ENCODE measurements around the gene DEPDC5. TPM values are rescaled to one million over a fixed set of nuclear protein-coding genes. Genes with fewer than 3 reads are reported as not detected.

Gene DEPDC5
- total RNA-seq, 1 donor from 2014 or later = 13.0 TPM

- H3K79me2 ChIP-seq (ENCODE audit: insufficient read depth, low read length) = no peaks in the 10 kb centered on the region
- no peak overlapping the region for H3K4me2 ChIP-seq (ENCODE audit: low read length)
- H3K36me3 Mint-ChIP-seq (ENCODE audit: low read depth, unreplicated experiment) = peaks cover 4% of the 10 kb centered on the region
- no peak overlapping the region for H3K4me3 Mint-ChIP-seq (ENCODE audit: unreplicated experiment)
- peaks cover 8% of the 10 kb centered on the region for H3K4me1 ChIP-seq (ENCODE audit: insufficient read depth, low read length)
- no peaks in the 10 kb centered on the region for H3K27me3 ChIP-seq (ENCODE audit: insufficient read depth, low read length)
- H2AFZ ChIP-seq (ENCODE audit: low read depth, low read length) = no peak overlapping the region
- FAIRE-seq = no peak
- no peaks in the 10 kb centered on the region for H3K9me3 ChIP-seq (ENCODE audit: insufficient read depth, low read depth, low read length)
- no peak overlapping the region for H3K27ac ChIP-seq (ENCODE audit: low read depth, low read length)
- no peaks in the 10 kb centered on the region for H4K20me1 ChIP-seq (ENCODE audit: insufficient read depth, low read length)
- H3K36me3 ChIP-seq (ENCODE audit: insufficient read depth, low read length) = no peaks in the 10 kb centered on the region
- H3K27me3 Mint-ChIP-seq (ENCODE audit: low read depth, unreplicated experiment) = no peaks in the 10 kb centered on the region
- H3K27ac Mint-ChIP-seq (ENCODE audit: unreplicated experiment) = no peak overlapping the region
- DNase-seq (ENCODE audit: low read depth) = no peak
- no peak overlapping the region for H3K4me3 ChIP-seq (ENCODE audit: insufficient read depth, low read depth, low read length)
- H3K4me1 Mint-ChIP-seq (ENCODE audit: low read depth, unreplicated experiment) = no peaks in the 10 kb centered on the region
- no peak overlapping the region for H3K9ac ChIP-seq (ENCODE audit: low read length)
- TF ChIP-seq EZH2 (IDR thresholded peaks at IDR 0.05; ENCODE audit: insufficient read depth, low read length) = no peak
- no peak for TF ChIP-seq CTCF (IDR thresholded peaks at IDR 0.05; ENCODE audit: insufficient read depth, low read depth, low read length)
- no peaks in the 10 kb centered on the region for H3K9me3 Mint-ChIP-seq (ENCODE audit: unreplicated experiment)
These were observed 113.1 kb downstream of the DEPDC5 start for GRCh38 chr22:31866918-31867317.

- H3K9me3 Mint-ChIP-seq (ENCODE audit: unreplicated experiment) = no peaks in the 10 kb centered on the region
- Histone ChIP-seq H3K4me2 (ENCODE audit: low read length) (no peak overlapping the region), H3K9me3 (ENCODE audit: insufficient read depth, low read depth, low read length) (no peaks in the 10 kb centered on the region), H2AFZ (ENCODE audit: low read depth, low read length) (no peak overlapping the region), H3K9ac (ENCODE audit: low read length) (no peak overlapping the region), H3K27me3 (ENCODE audit: insufficient read depth, low read length) (no peaks in the 10 kb centered on the region), H3K79me2 (ENCODE audit: insufficient read depth, low read length) (no peaks in the 10 kb centered on the region), H4K20me1 (ENCODE audit: insufficient read depth, low read length) (no peaks in the 10 kb centered on the region), H3K4me1 (ENCODE audit: insufficient read depth, low read length) (peaks cover 8% of the 10 kb centered on the region), H3K27ac (ENCODE audit: low read depth, low read length) (no peak overlapping the region), H3K36me3 (ENCODE audit: insufficient read depth, low read length) (no peaks in the 10 kb centered on the region), H3K4me3 (ENCODE audit: insufficient read depth, low read depth, low read length) (no peak overlapping the region)
- H3K36me3 Mint-ChIP-seq (ENCODE audit: low read depth, unreplicated experiment) = peaks cover 4% of the 10 kb centered on the region
- FAIRE-seq (no peak), DNase-seq (ENCODE audit: low read depth) (no peak)
- no peak overlapping the region for H3K27ac Mint-ChIP-seq (ENCODE audit: unreplicated experiment)
- no peak for TF ChIP-seq EZH2 (IDR thresholded peaks at IDR 0.05; ENCODE audit: insufficient read depth, low read length)
- no peak for TF ChIP-seq CTCF (IDR thresholded peaks at IDR 0.05; ENCODE audit: insufficient read depth, low read depth, low read length)
- H3K4me1 Mint-ChIP-seq (ENCODE audit: low read depth, unreplicated experiment) = no peaks in the 10 kb centered on the region
- no peak overlapping the region for H3K4me3 Mint-ChIP-seq (ENCODE audit: unreplicated experiment)
- H3K27me3 Mint-ChIP-seq (ENCODE audit: low read depth, unreplicated experiment) = no peaks in the 10 kb centered on the region
These were observed 113.8 kb downstream of the DEPDC5 start for GRCh38 chr22:31867386-31868153.

GRCh38 chr22:31869739-31870138 lies 115.9 kb downstream of the DEPDC5 start:
- Mint-ChIP-seq H3K27me3 (ENCODE audit: low read depth, unreplicated experiment) (no peaks in the 10 kb centered on the region), H3K4me3 (ENCODE audit: unreplicated experiment) (no peak overlapping the region), H3K9me3 (ENCODE audit: unreplicated experiment) (no peaks in the 10 kb centered on the region), H3K27ac (ENCODE audit: unreplicated experiment) (no peak overlapping the region), H3K4me1 (ENCODE audit: low read depth, unreplicated experiment) (no peaks in the 10 kb centered on the region), H3K36me3 (ENCODE audit: low read depth, unreplicated experiment) (peaks cover 9% of the 10 kb centered on the region)
- H3K4me1 ChIP-seq (ENCODE audit: insufficient read depth, low read length) = peaks cover 8% of the 10 kb centered on the region
- no peak for DNase-seq (ENCODE audit: low read depth)
- H3K4me2 ChIP-seq (ENCODE audit: low read length) = no peak overlapping the region
- peaks cover 3% of the 10 kb centered on the region for H3K36me3 ChIP-seq (ENCODE audit: insufficient read depth, low read length)
- no peaks in the 10 kb centered on the region for H3K27me3 ChIP-seq (ENCODE audit: insufficient read depth, low read length)
- no peaks in the 10 kb centered on the region for H3K9me3 ChIP-seq (ENCODE audit: insufficient read depth, low read depth, low read length)
- TF ChIP-seq CTCF (IDR thresholded peaks at IDR 0.05; ENCODE audit: insufficient read depth, low read depth, low read length) = no peak
- TF ChIP-seq EZH2 (IDR thresholded peaks at IDR 0.05; ENCODE audit: insufficient read depth, low read length) = no peak
- no peak for FAIRE-seq
- no peak overlapping the region for H3K27ac ChIP-seq (ENCODE audit: low read depth, low read length)
- no peak overlapping the region for H3K9ac ChIP-seq (ENCODE audit: low read length)
- no peaks in the 10 kb centered on the region for H4K20me1 ChIP-seq (ENCODE audit: insufficient read depth, low read length)
- H3K4me3 ChIP-seq (ENCODE audit: insufficient read depth, low read depth, low read length) = no peak overlapping the region
- no peaks in the 10 kb centered on the region for H3K79me2 ChIP-seq (ENCODE audit: insufficient read depth, low read length)
- no peak overlapping the region for H2AFZ ChIP-seq (ENCODE audit: low read depth, low read length)
